Common myeloid progenitor, CD34-positive (primary cell): ENCODE measurements around the gene INPP4B.

Source experiments
- CTCF ChIA-PET: fragments of 350-600 bp; sonication (Branson Sonifier 250); formaldehyde crosslinking; loops from one replicate; lab custom pipeline; 2021; ENCODE audit warnings: antibody characterized with exemption; lab: Charles Lee
- POLR2A ChIA-PET: fragments of 350-600 bp; sonication (Branson Sonifier 250); formaldehyde crosslinking; loops from one replicate; lab custom pipeline; 2021; ENCODE audit warnings: antibody characterized with exemption; lab: Charles Lee
- DNase-seq, 3 donors: peaks; one replicate each; pipeline versions ENCODE4 v3.0.0 to v3.0.0-alpha.2; 2013
- H3K27ac ChIP-seq, 2 experiments: 1 replicate in 1 of 2; 2 replicates in 1 of 2; pipeline ENCODE4 v1.7.0; 2013; ENCODE audit warnings: inconsistent platforms in 2 of 2, low read length in 2 of 2, mild to moderate bottlenecking in 2 of 2, low read depth in 1 of 2, moderate library complexity in 1 of 2; ENCODE audit not compliant: severe bottlenecking in 2 of 2, insufficient read depth in 1 of 2, poor library complexity in 1 of 2
- H3K27me3 ChIP-seq, 5 experiments: replicated peaks in 2 of 5; 1 replicate in 3 of 5; 2 replicates in 2 of 5; pipeline versions ENCODE4 v1.6.1 to v1.7.0; 2013; ENCODE audit warnings: low read length in 4 of 5, mild to moderate bottlenecking in 2 of 5, moderate library complexity in 2 of 5, inconsistent platforms in 1 of 5; ENCODE audit not compliant: insufficient read depth in 5 of 5, control insufficient read depth in 4 of 5
- H3K36me3 ChIP-seq, 4 experiments: 1 replicate in 2 of 4; 2 replicates in 2 of 4; pipeline versions ENCODE4 v1.6.1 to v1.7.0; 2013; ENCODE audit warnings: low read length in 3 of 4, control low read depth in 1 of 4, mild to moderate bottlenecking in 1 of 4; ENCODE audit not compliant: control insufficient read depth in 4 of 4, insufficient read depth in 4 of 4
- H3K4me1 ChIP-seq, 4 experiments: 1 replicate in 3 of 4; 2 replicates in 1 of 4; pipeline versions ENCODE4 v1.6.1 to v1.7.1; 2013; ENCODE audit warnings: low read length in 3 of 4, mild to moderate bottlenecking in 3 of 4, control low read depth in 1 of 4, inconsistent platforms in 1 of 4, moderate library complexity in 1 of 4; ENCODE audit not compliant: control insufficient read depth in 4 of 4, insufficient read depth in 4 of 4; ENCODE audit errors: control extremely low read depth in 1 of 4
- H3K4me3 ChIP-seq, 7 experiments: 1 replicate in 4 of 7; 2 replicates in 3 of 7; pipeline versions ENCODE4 v1.5.1 to v1.7.0; 2013; ENCODE audit warnings: mild to moderate bottlenecking in 7 of 7, low read length in 6 of 7, moderate library complexity in 6 of 7, inconsistent platforms in 2 of 7, low read depth in 2 of 7, control low read depth in 1 of 7; ENCODE audit not compliant: insufficient read depth in 4 of 7, control insufficient read depth in 1 of 7; ENCODE audit errors: extremely low read depth in 1 of 7
- H3K9me3 ChIP-seq, 5 experiments: 1 replicate in 4 of 5; 2 replicates in 1 of 5; pipeline versions ENCODE4 v1.6.1 to v1.7.1; 2013; ENCODE audit warnings: low read length in 4 of 5, mild to moderate bottlenecking in 2 of 5, inconsistent platforms in 1 of 5, low read depth in 1 of 5, moderate library complexity in 1 of 5; ENCODE audit not compliant: control insufficient read depth in 4 of 5, insufficient read depth in 2 of 5; ENCODE audit errors: control extremely low read depth in 1 of 5
- WGBS: methylation state at CpG from one replicate; pipeline ENCODE4 v1.1.5; 2013; ENCODE audit not compliant: insufficient coverage; 5-methylcytosine and 5-hydroxymethylcytosine counted together

The INPP4B gene

GRCh38 chr4:142331646-142332045 lies 514.5 kb downstream of the INPP4B start:
- H3K9me3 ChIP-seq, result peaks cover 0 to 10% (median 9%) of the 10 kb centered on the region in 5 experiments
- WGBS, result 100% methylated on average over 1 of the region's 1 CpG
- ChIA-PET POLR2A (no interaction called here), CTCF (interaction anchor here (1.4 to 1.6 kb wide), 2 partner anchors 10 to 21 kb away, joined by 3 to 7 read pairs; no protein-coding TSS in a partner anchor)
- no peaks in the 10 kb centered on the region for H3K27me3 ChIP-seq
- no peak overlapping the region for H3K27ac ChIP-seq
- no peaks in the 10 kb centered on the region for H3K4me1 ChIP-seq
- peaks cover 0 to 7% (median 5%) of the 10 kb centered on the region in 4 experiments for H3K36me3 ChIP-seq
- H3K4me3 ChIP-seq, result no peak overlapping the region
- no peak for DNase-seq

DNA sequence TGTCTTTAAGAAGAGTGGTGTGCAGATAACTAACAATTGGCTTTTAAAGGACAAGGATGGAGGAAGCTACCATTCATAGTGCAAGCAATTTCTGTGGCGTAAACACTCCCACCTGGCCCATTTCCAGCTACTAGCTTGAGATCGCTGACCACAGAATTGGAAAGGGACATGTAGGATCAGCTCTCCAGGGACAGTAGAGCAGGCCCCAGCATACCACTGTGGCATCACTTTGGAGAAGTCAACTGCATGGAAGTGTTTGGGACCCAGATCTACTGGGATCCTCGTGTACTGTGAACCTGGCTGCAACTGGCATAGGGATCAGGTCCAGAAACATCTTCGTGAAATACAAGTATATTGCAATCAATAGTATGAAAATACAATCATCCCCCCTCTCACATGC lies 515.0 kb downstream of the INPP4B start:
- Histone ChIP-seq H3K4me3 (no peak overlapping the region), H3K27ac (no peak overlapping the region)

DNA sequence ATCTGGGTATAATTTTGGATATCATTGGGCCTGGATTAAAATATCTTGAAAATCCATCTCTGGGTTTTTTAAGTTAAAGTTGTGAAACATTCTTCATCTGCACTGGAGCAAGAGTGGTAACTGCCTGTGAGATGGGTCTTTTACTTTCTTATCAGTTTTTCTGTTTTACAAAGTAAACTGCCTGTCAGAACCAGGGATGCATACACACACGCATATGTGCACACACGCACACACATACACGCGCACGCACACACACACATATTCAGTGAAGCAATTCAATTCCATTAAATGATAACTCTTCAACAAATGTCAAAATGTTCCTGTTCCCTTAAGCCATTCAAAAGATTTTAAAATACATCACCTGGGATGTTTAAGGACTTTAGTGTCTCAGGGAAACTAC lies 515.8 kb downstream of the INPP4B start:
- CTCF ChIA-PET, result interaction anchor here (1.4 kb wide), 1 partner anchor 11 kb away, joined by 3 read pairs; no protein-coding TSS in a partner anchor
- Histone ChIP-seq H3K27me3 (no peaks in the 10 kb centered on the region), H3K27ac (no peak overlapping the region), H3K4me1 (no peaks in the 10 kb centered on the region), H3K9me3 (no peaks in the 10 kb centered on the region), H3K36me3 (peaks cover 0 to 2% (median 0%) of the 10 kb centered on the region in 4 experiments), H3K4me3 (no peak overlapping the region)
- DNase-seq, result no peak
- 98% methylated on average over 5 of the region's 5 CpGs for WGBS
- POLR2A ChIA-PET, result no interaction called here

More for the DNA sequence above, 515.0 kb downstream of the INPP4B start:
- H3K4me1 ChIP-seq, result no peaks in the 10 kb centered on the region
- H3K36me3 ChIP-seq, result peaks cover 0 to 2% (median under 1%) of the 10 kb centered on the region in 4 experiments
- DNase-seq, result no peak
- POLR2A ChIA-PET, result no interaction called here
- no peaks in the 10 kb centered on the region for H3K27me3 ChIP-seq
- H3K9me3 ChIP-seq, result peaks cover 0 to 5% (median 4%) of the 10 kb centered on the region in 5 experiments
- 94% methylated on average over 2 of the region's 4 CpGs for WGBS
- CTCF ChIA-PET, result interaction anchor here (1.4 to 1.6 kb wide), 2 partner anchors 10 to 22 kb away, joined by 3 to 7 read pairs; no protein-coding TSS in a partner anchor

DNA sequence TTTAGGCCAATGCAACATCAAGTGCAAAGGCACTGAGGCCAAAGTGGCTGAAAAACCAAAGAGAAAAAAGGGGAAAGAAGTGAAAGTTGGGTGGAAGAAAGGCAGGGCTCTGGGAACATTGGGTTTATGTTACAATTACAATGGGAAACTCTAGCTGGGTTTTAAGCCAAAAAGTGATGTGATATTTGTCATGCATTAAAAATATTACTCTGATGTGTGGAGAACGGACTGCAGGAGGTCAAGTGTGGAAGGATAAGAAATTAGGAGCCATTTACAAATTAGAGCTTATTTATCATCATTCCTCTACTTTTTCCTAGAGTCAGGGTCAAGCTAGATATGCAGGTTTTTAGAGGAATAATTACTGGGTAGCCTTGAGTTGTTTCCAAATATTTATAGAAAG lies 516.8 kb downstream of the INPP4B start:
- H3K4me3 ChIP-seq, result no peak overlapping the region
- H3K4me1 ChIP-seq, result no peaks in the 10 kb centered on the region
- H3K36me3 ChIP-seq, result peaks cover 0 to 2% (median 0%) of the 10 kb centered on the region in 4 experiments
- DNase-seq, result no peak
- CTCF ChIA-PET, result interaction anchor here (1.0 kb wide), 1 partner anchor 19 kb away, joined by 3 read pairs; no protein-coding TSS in a partner anchor
- no peaks in the 10 kb centered on the region for H3K27me3 ChIP-seq
- H3K27ac ChIP-seq, result no peak overlapping the region
- POLR2A ChIA-PET, result no interaction called here
- H3K9me3 ChIP-seq, result no peaks in the 10 kb centered on the region
- no CpG with 5 or more reads among the region's 1 CpG for WGBS

GRCh38 chr4:142326181-142326580 lies 519.9 kb downstream of the INPP4B start:
- Histone ChIP-seq H3K27me3 (no peaks in the 10 kb centered on the region), H3K4me1 (no peaks in the 10 kb centered on the region), H3K27ac (no peak overlapping the region), H3K36me3 (peaks cover 0 to 2% (median 0%) of the 10 kb centered on the region in 4 experiments), H3K4me3 (no peak overlapping the region), H3K9me3 (peaks cover 0 to 6% (median 0%) of the 10 kb centered on the region in 5 experiments)
- CTCF ChIA-PET, result interaction anchor here (1.5 kb wide), 1 partner anchor 519 kb away, joined by 3 read pairs; no protein-coding TSS in a partner anchor
- 100% methylated on average over 1 of the region's 4 CpGs for WGBS
- no peak for DNase-seq
- POLR2A ChIA-PET, result no interaction called here

DNA sequence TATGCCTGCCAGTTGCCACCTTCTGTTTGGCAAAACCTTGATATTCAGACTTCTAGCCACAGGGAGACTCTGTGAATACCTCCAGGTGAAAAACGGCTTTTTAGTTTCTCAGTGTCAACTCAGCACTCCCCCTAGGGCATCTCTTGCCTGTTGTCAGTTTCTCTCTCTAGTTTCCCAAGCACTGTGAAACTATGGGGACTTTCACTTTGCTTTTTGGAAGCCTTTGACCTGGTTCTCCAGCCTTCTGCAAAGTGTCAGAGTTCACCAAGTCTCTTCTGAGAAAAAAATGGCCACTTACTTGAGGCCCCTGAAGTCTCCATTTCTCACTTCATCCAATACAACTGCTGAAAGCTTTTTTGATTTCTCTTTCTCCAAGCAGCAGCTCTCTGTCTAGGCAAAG lies 521.5 kb downstream of the INPP4B start:
- ChIA-PET CTCF (interaction anchor here (1.1 kb wide), 1 partner anchor 9 kb away, joined by 6 read pairs; no protein-coding TSS in a partner anchor), POLR2A (no interaction called here)
- no peak for DNase-seq
- H3K4me1 ChIP-seq, result no peaks in the 10 kb centered on the region
- no peak overlapping the region for H3K4me3 ChIP-seq
- no peak overlapping the region for H3K27ac ChIP-seq
- peaks cover 0 to 8% (median 0%) of the 10 kb centered on the region in 5 experiments for H3K9me3 ChIP-seq
- WGBS, result 100% methylated on average over 1 of the region's 1 CpG
- H3K27me3 ChIP-seq, result no peaks in the 10 kb centered on the region
- H3K36me3 ChIP-seq, result no peaks in the 10 kb centered on the region

- Histone ChIP-seq H3K36me3 (no peaks in the 10 kb centered on the region), H3K27ac (no peak overlapping the region), H3K27me3 (no peaks in the 10 kb centered on the region), H3K4me1 (no peaks in the 10 kb centered on the region), H3K9me3 (peaks cover 0 to 8% (median 0%) of the 10 kb centered on the region in 5 experiments), H3K4me3 (no peak overlapping the region)
- DNase-seq, result no peak
- ChIA-PET CTCF (interaction anchor here (1.1 kb wide), 1 partner anchor 8 kb away, joined by 3 read pairs; no protein-coding TSS in a partner anchor), POLR2A (no interaction called here)
- WGBS, result 100% methylated on average over 2 of the region's 2 CpGs
Measured at GRCh38 chr4:142322996-142323395, 523.1 kb downstream of the INPP4B start.
